Esophagus muscularis mucosa (tissue), 4 donors: ENCODE results near the gene KCNQ5. TPM values are rescaled to one million over a fixed set of nuclear protein-coding genes. Genes with fewer than 3 reads are reported as not detected.

Source experiments
- DNase-seq: peaks from one replicate; pipeline ENCODE4 v3.0.0-alpha.2; 2017; ENCODE audit errors: extremely low spot score
- H3K27ac ChIP-seq, 4 donors: fragments of 200-600 bp; sonication (generic); replicated peaks in 1 of 4; 1 replicate in 3 of 4; 2 replicates in 1 of 4; pipeline ENCODE4 v1.5.1; 2016 to 2019; ENCODE audit warnings: mild to moderate bottlenecking in 1 of 4
- H3K27me3 ChIP-seq, 4 donors: fragments of 200-600 bp; sonication (generic); one replicate each; pipeline versions ENCODE4 v1.5.1 to v1.6.0; 2016 to 2019
- H3K36me3 ChIP-seq, 4 donors: fragments of 200-600 bp; sonication (generic); one replicate each; pipeline ENCODE4 v1.5.1; 2016 to 2019
- H3K4me1 ChIP-seq, 4 donors: fragments of 200-600 bp; sonication (generic); one replicate each; pipeline ENCODE4 v1.5.1; 2016 to 2019
- H3K4me3 ChIP-seq, 4 donors: fragments of 200-600 bp; sonication (generic); 1 replicate in 2 of 4; 2 replicates in 2 of 4; pipeline ENCODE4 v1.5.1; 2016 to 2019; ENCODE audit warnings: mild to moderate bottlenecking in 4 of 4, moderate library complexity in 1 of 4
- H3K9me3 ChIP-seq, 4 donors: fragments of 200-600 bp; sonication (generic); 1 replicate in 3 of 4; 2 replicates in 1 of 4; pipeline ENCODE4 v1.5.1; 2016 to 2019
- CTCF ChIP-seq, 3 experiments: fragments of 200-600 bp in 2 of 3; fragments of 450-650 bp in 1 of 3; sonication (generic) in 2 of 3; IDR thresholded peaks; one replicate each; pipeline ENCODE4 v1.5.1; 2017 to 2019; ENCODE audit warnings: antibody characterized with exemption in 3 of 3, mild to moderate bottlenecking in 2 of 3, moderate library complexity in 1 of 3
- EP300 ChIP-seq: sonication (generic); formaldehyde crosslinking; IDR thresholded peaks from one replicate; pipeline ENCODE4 v1.6.1; 2017; ENCODE audit warnings: antibody characterized with exemption
- POLR2A ChIP-seq: fragments of 450-650 bp; IDR thresholded peaks from one replicate; pipeline ENCODE4 v1.6.1; 2017; ENCODE audit warnings: antibody characterized with exemption, moderate library complexity, mild to moderate bottlenecking, low read depth
- POLR2AphosphoS5 ChIP-seq, 2 donors: sonication (generic); formaldehyde crosslinking; IDR thresholded peaks; one replicate each; pipeline ENCODE4 v1.6.1; 2017; ENCODE audit warnings: antibody characterized with exemption in 2 of 2
- WGBS: methylation state at CpG from one replicate; pipeline ENCODE4 v1.1.5; 2018; 5-methylcytosine and 5-hydroxymethylcytosine counted together
- intact Hi-C: fragments of 100-400 bp; cut with DNase I; formaldehyde crosslinking; loops from one replicate; pipeline ENCODE4 v1.15.1; 2023
- total RNA-seq, 4 donors: library from RNA; depleted of rRNA; stranded (reverse); fragments of >200 nt; gene quantifications; one replicate each; pipeline versions ENCODE4 v1.1.0 to v1.2.1, GENCODE V29; 2016

The KCNQ5 gene
- total RNA-seq, 4 donors from 2014 or later, result 1.2 to 2.2 (median 1.8) TPM

DNA sequence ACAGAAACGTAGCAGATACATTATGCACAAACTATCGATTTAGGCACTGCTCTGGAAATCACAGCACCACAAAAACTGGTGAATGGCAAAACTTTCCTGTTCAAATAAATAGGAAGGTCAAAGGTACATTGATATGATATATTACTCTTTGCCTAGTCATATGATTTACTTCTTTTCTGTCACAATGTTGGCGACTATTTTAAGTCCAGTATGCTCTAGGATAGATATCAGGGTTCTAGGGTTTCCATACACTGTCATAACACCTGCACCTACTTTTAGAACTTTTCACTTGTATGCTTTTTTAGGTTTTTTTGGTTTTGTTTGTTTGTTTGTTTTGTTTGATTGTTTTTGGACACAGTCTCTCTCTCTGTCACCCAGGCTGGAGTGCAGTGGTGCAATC is 578.4 kb downstream of the KCNQ5 start:
- no peaks in the 10 kb centered on the region for H3K27me3 ChIP-seq
- H3K27ac ChIP-seq, result no peak overlapping the region
- no peaks in the 10 kb centered on the region for H3K36me3 ChIP-seq
- WGBS, result 94% methylated on average over 3 of the region's 3 CpGs
- DNase-seq, result no peak
- H3K9me3 ChIP-seq, result no peaks in the 10 kb centered on the region
- TF ChIP-seq CTCF (IDR thresholded peaks at IDR 0.05) (no peak), EP300 (no peak), POLR2AphosphoS5 (IDR thresholded peaks at IDR 0.05) (no peak), POLR2A (no peak)
- no peaks in the 10 kb centered on the region for H3K4me1 ChIP-seq
- no peak overlapping the region for H3K4me3 ChIP-seq
- intact Hi-C loops, result no loop called here

- Histone ChIP-seq H3K9me3 (no peaks in the 10 kb centered on the region), H3K4me1 (no peaks in the 10 kb centered on the region), H3K4me3 (no peak overlapping the region), H3K27ac (no peak overlapping the region), H3K27me3 (no peaks in the 10 kb centered on the region), H3K36me3 (no peaks in the 10 kb centered on the region)
- DNase-seq, result no peak
- 77% methylated on average over 4 of the region's 4 CpGs for WGBS
- intact Hi-C loops, result no loop called here
- TF ChIP-seq CTCF (IDR thresholded peaks at IDR 0.05) (no peak), EP300 (no peak), POLR2A (no peak), POLR2AphosphoS5 (IDR thresholded peaks at IDR 0.05) (no peak)
Observed at GRCh38 chr6:73200735-73201134, 578.9 kb downstream of the KCNQ5 start.

DNA sequence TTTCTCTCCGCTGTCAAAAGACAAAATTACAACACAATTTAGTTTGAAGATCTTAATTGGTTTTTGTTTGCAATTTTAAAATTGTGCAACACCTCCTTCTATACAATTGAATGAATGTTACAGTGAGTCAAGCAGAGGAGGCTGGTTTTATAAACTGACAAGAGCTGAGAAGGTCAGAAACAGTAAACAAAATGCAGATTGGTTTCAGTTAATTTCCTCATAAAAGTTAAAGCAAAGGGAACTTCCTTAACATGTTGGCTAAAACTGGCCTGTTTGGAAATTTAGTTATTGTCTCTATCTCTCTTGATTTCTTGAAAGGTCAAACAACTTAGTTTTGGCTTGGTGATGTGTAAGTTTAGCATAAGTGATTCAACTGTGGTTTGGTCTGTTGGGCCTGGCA is 581.2 kb downstream of the KCNQ5 start:
- Histone ChIP-seq H3K4me3 (no peak overlapping the region), H3K9me3 (no peaks in the 10 kb centered on the region), H3K4me1 (no peaks in the 10 kb centered on the region), H3K27me3 (no peaks in the 10 kb centered on the region), H3K27ac (no peak overlapping the region), H3K36me3 (no peaks in the 10 kb centered on the region)
- no peak for TF ChIP-seq EP300
- WGBS, result 100% methylated on average over 1 of the region's 1 CpG
- intact Hi-C loops, result no loop called here
- no peak for DNase-seq

GRCh38 chr6:73204252-73204651 is 582.4 kb downstream of the KCNQ5 start:
- no peak overlapping the region for H3K4me3 ChIP-seq
- WGBS, result 86% methylated on average over 4 of the region's 4 CpGs
- no peaks in the 10 kb centered on the region for H3K9me3 ChIP-seq
- H3K36me3 ChIP-seq, result no peaks in the 10 kb centered on the region
- no peaks in the 10 kb centered on the region for H3K4me1 ChIP-seq
- no peaks in the 10 kb centered on the region for H3K27me3 ChIP-seq
- intact Hi-C loops, result no loop called here
- no peak overlapping the region for H3K27ac ChIP-seq
- TF ChIP-seq CTCF (IDR thresholded peaks at IDR 0.05) (no peak), POLR2A (no peak), POLR2AphosphoS5 (IDR thresholded peaks at IDR 0.05) (no peak), EP300 (no peak)
- no peak for DNase-seq

GRCh38 chr6:73207221-73207837 is 585.5 kb downstream of the KCNQ5 start:
- H3K4me1 ChIP-seq, result no peaks in the 10 kb centered on the region
- DNase-seq, result no peak
- H3K36me3 ChIP-seq, result no peaks in the 10 kb centered on the region
- H3K27me3 ChIP-seq, result no peaks in the 10 kb centered on the region
- intact Hi-C loops, result no loop called here
- H3K9me3 ChIP-seq, result no peaks in the 10 kb centered on the region
- WGBS, result 89% methylated on average over 3 of the region's 3 CpGs
- TF ChIP-seq EP300, result no peak
- TF ChIP-seq POLR2AphosphoS5 (IDR thresholded peaks at IDR 0.05), result no peak
- no peak overlapping the region for H3K4me3 ChIP-seq
- no peak overlapping the region for H3K27ac ChIP-seq

DNA sequence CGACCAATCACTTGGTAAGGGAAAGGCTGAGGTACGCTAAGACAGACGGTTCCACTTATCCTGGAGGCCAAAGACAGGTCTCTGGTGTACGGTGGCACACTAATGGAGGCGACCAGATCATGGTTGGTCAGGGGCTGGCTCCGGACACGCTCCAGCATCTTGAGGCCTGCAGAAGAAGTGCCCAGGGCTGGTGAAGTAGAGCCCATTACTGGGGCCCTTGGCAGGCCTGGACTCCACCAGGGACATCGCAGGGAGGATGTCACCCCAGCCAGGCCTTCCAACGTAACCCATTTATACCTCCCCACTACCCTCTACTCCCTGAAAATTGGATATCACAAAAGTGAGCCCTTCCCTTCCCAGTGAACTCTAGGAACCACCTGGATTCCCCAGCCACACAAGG is 587.3 kb downstream of the KCNQ5 start:
- TF ChIP-seq POLR2AphosphoS5 (IDR thresholded peaks at IDR 0.05) (no peak), POLR2A (no peak)
- H3K36me3 ChIP-seq, result no peaks in the 10 kb centered on the region
- H3K4me3 ChIP-seq, result no peak overlapping the region
- WGBS, result 84% methylated on average over 6 of the region's 9 CpGs
- intact Hi-C loops, result no loop called here
- H3K9me3 ChIP-seq, result no peaks in the 10 kb centered on the region
- H3K27ac ChIP-seq, result no peak overlapping the region
- no peaks in the 10 kb centered on the region for H3K27me3 ChIP-seq
- no peaks in the 10 kb centered on the region for H3K4me1 ChIP-seq
- DNase-seq, result no peak
